HG03469 (cell line): ENCODE data around the gene CCDC33.

Experiments
- ATAC-seq: cut with Tn5 transposase; IDR thresholded peaks from one replicate; pipeline ENCODE4 v1.9.1; 2021; ENCODE audit warnings: mild to moderate bottlenecking, moderate library complexity, moderate number of reproducible peaks; ENCODE audit not compliant: unreplicated experiment

Gene CCDC33

DNA sequence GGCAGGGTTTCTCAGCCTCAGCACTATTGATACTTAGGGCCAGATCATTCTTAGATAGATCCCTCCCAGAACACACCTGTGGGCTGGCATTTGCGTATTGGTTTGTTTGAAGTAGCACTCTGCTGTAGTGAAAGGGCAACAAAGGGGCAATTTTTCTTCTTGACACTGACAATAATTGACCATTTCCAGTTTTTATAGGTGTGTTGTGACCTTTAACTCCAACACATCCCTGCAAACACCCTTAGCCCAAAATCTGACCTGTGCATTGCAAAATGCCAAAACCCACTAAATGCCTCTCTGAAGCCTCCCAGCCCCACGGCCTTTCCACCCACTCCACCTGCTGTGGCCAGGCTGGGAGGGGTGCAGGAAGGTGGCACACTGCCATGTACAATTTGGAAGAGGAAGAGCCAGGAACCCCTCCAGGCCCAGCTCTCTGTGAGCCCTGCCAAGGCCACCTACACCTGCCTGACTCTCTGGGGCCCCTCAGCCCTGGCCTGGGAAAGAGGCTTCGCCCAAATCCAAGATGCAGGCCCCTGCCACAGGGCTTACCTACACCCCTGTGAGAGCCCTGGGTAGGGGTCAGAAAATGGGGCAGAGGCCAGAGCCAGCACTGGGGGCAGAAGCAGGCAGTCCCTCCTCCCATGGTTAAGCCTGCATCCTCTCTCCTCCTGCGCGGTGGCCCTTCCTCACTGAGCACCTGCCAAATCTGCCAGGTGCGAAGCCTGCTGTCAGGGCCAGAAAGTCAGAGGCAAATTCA lies 140.9 kb downstream of the CCDC33 start:
- no peak for ATAC-seq

DNA sequence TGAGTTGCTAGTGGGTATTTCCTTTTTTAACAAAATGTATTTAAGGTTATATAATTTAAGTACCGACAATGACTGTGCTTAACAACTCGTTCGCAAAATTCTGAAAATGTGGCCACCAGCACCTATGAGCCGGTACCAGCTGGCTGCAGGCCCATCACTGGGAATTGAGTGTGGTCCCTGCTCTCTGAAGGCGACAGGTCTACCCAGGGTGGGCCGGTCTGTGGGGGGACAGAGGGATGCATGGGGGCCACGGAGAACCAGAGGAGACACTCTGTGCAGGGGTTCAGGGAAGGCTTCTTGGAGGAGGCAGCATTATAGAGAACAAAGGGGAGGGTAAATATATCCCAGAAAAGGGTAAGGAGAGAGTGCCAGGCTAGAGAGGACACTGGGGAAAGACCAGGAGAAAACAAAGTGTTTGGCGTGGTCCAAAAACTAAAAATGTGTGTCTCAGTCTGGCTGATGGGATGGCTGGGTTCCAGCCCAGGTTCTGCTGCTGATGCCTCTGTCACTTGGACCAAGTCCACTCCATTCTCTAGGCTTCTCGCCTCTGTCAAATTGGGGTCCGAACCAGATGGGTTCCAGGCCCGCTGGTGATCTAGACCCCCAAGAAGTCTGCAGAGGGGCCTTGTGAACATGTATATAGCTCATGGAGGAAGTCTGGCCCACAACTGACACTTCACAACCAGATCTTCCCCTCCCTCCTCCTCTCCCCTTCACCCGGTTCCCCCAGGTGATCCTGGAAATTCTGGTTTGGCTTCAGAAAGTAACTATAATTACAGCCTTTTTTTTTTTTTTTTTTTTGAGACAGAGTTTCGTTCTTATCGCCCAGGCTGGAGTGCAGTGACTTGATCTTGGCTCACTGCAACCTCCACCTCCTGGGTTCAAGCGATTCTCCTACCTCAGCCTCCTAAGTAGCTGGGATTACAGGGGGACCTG lies 142.0 kb downstream of the CCDC33 start:
- no peak for ATAC-seq

DNA sequence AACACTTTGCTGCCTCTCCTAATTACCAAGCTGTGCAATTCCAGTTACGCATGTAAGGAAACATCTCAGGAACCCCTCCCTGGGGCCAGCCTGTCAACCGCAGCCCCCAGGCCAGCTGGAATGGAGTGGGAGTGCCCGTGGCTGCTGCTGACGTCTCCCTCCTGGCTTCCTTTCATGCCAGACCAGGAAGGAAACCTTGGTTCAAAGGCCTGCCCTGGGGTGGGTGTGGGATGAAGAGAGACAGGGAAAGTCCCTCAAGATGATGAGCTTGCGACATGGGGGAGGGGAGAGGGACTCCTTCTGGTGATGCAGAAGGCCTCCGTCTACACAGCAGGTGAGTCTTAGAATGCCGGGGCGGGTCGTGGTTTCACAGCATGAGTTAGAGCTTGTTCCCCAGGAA lies 142.7 kb downstream of the CCDC33 start:
- ATAC-seq = no peak

DNA sequence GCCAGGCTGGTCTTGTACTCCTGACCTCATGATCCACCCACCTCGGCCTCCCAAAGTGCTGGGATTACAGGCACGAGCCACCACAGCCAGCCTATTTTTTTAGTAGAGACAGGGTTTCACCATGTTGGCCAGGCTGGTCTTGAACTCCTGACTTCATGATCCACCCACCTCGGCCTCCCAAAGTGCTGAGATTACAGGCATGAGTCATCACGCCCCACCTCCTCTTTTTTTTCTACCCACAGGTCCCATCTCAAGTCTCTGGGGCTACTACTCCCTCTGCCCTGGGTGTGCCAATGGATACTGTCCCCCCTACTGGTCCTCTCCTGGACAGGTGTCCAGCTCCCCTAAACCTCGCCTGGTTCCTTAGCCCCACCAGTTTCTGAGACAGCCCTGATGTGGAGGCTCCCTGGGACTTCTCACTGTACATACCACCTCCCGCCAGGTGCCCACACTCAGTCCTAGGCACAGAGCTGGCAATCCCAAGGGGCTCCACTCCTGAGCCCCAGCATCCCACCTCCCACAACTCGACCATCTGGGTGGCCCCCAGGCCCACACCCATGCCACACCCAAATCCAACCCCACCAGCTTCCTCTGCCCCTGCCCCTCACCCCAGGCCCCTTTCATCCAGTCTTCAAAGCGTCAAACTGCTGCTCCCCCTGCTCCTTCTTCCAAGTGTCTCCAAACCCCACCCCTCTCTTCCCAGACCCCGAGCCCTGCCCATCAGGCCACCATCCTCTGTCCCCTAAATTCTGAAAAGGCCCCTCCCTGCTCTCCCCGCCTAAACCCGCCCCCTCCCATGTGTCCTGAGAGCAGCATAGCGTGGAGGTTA lies 144.4 kb downstream of the CCDC33 start:
- ATAC-seq = no peak

DNA sequence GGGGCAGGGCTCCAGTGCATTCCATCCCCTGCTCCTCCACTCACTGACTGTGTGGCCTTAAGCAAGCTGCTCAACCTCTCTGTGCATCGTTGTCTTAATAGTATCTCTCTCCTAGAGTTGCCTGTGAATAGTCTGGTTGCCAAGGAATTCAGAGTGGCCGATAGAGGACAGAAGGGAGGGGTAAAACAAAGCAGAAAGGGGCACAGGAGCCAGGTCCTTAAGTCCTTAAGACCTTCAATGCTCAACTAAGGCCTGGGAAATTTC lies 145.0 kb downstream of the CCDC33 start:
- no peak for ATAC-seq

DNA sequence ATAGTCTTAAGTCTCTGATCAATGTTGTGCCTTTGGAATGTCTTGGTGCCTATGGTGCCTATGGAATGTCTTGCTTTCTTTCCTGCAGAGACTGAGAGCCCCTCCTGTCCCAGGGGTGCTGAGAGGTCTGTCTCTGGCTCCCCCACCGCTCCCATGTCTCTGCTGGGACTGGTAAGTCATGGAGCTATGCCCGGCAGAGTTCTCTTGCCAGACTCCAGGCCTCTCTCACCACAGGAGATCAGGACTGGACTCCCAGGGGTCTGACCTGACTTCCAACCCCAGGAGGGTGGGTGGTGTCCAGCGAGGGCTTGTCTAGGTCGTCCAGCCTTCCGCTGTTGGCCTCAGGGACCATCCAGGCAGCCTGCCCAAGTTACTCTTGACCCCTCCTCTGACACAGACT lies 145.4 kb downstream of the CCDC33 start:
- no peak for ATAC-seq

DNA sequence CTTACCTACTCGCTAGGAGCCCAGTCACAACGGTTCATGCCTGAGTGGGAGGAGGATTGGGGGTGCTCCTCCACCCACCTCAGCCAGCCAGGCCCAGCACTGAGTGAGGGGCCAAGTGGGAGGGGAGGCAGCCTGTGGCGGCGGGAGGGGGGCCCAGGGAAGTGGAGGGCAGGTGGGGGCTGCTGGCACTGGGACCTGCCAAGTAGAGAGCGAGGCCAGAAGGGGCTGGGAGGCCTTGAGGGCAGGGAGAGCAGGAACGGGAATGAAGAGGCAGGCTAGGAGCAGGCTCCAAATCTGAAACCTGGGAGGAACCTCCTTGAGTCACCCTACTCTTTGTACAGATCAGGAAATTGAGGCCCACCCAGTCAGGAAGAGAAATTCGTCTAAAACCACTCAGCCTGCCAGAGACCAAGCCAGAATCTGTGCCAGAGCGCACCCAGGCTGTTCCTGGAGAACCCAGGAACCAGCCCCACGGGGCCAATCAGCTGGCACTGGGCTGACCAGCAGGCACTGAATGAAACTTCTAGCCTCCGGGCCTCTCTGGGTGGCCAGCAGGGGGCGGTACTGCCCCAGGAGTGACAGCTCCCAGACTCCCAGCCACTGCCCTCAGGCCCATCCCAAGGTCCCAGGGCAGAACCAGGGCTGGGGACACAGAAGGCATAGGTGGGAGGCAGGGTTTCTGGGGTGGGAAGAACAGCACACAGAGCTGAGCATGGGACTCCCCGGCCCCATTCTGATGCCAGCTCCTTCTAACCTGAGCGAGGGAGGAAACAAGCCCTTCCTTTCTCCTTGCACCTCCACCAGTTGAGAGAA lies 146.1 kb downstream of the CCDC33 start:
- ATAC-seq = no peak

DNA sequence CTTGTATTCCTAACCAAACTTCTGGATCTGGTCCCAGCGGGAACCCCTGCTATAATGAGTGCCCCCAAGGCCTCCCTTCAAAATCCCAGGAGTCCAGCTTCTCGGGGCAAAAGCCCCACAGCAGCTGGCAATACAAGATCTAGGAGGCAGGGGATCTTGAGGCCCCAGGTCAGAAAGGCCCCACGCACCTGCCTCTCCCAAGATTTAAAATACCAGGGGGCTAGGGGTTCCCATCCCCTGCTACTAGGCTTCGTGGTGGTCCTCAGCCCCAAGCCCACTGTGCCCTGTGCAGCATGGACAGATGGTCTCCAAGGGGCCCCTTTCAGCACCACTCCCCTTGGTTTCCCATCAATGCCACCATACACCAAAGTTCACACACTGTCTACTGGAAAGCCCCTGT lies 147.2 kb downstream of the CCDC33 start:
- ATAC-seq = no peak

DNA sequence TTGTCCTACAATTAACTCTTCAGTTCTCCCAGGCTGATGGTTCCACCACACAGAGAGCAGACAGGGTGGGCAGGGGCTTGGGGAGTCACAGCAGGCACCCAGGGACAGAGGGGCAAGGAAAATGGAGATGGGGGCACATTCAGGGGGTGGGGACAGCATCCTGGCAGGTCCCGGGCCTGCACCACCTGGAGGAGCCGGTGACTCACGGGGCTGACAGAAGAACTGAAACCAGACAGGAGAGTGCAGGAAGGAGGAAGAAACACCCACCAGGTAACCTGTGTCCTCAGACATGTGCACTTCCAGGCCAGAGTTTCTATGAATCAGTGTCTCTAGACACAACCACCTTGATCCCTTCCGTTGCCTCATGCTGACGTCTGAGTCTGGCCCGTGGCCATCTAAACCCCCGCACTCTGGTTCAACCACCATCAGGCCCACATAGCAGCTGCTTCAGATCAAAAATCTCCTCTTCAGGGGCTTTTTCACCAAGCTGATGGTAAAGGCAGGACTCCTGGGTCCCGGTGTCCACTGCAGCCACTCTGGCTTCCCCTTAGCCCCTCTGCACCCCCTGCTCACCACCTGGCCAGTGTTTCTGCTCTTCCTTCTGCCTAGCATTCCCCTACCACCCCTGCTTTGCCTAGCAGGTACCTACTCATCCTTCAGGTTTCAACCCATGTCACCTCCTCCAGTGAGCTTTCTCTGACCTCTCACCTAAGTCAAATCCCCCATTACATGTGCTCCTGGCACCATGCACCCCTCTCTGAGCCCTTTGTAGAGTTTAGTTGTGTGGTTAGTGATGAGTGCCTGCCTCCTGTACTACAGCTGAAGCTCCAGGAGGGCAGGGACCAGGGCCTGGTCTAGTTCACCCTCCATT lies 147.8 kb downstream of the CCDC33 start:
- ATAC-seq = no peak

DNA sequence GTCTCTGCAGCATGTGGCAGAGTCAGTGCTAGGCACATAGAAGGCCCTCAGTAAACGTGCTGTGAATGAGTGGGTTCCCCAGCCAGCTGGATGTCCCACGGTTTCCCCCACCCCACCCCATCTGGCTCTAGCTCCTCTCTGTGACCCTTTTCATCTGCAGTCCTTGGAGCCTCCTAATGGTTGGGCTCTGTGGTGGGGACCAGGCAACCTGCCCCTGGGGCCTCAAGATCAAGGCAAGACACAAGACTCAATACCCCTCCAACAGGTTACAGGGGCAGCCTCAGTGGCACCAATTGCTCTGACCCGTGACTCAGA lies 148.4 kb downstream of the CCDC33 start:
- no peak for ATAC-seq

DNA sequence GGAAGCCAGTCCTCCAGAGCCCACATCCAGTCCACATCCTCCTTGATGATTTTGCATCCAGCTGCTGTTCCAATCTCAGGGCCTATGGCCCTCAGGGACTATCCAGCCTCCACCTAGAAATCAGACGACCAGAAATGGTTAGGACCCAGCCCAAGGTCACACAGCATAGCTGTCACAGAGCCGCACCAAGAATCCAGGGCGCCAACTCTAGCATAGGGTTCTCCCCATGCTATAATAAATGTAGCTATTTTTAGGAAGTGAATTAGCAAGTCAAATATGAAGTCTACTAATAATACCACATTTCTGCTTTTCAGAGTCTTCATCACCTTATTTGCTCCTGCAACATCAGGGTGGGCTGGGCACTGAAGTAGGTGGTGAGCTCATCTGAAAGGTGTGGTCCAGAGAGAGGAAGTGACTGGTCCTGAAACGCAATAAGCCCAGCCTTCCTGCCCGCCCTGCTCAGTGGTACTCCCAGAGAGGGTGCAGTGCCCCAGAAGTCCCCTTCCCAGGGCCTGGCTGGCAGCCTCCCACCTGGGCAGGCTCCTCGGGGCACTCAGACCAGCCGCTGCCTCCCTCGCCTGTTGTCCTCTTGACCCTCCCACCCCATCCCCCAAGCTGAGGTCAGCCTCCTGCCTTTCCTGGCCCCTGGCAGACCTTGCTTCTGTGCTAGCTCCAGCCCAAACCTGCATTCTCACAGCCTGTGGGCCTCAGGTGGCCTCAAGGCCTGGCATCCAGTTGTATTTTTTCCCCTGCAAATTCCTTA lies 148.9 kb downstream of the CCDC33 start:
- peak; percentile 40 for ATAC-seq

DNA sequence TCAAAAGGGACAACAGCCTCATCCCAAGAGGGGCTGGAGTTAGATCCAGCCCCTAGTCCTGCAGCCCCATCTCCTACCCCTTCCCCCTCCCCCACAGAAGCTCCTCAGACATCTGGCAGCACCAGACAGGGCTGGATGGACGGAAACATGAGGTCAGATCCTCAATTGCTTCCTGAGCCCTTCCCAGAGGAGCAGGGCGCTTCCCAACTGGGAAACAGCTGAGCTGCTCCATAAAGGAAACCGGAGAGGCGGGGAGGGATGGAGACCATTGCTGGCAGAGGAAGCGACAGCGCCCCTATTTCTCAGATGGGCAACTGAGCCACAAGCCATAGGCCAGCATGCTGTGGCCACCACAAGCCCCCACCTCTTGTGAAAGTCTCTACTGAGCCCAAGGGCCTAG lies 149.6 kb downstream of the CCDC33 start:
- no peak for ATAC-seq
